Activated naive CD8-positive, alpha-beta T cell treated with anti-CD3 and anti-CD28 coated beads for 36 hours (primary cell): Measurements from ENCODE around the gene ITGAE. TPM values are rescaled to one million over a fixed set of nuclear protein-coding genes. Genes with fewer than 3 reads are reported as not detected.
A peak's percentile ranks its signal among the peaks of the same experiment; 100 is the strongest.

Experiments
- DNase-seq: peaks from one replicate; pipeline ENCODE4 v3.0.0; 2021
- H3K27ac Mint-ChIP-seq: one replicate; pipeline ENCODE4 v1.8.0; 2022; ENCODE audit warnings: mild to moderate bottlenecking, moderate library complexity, mixed read lengths
- H3K27me3 Mint-ChIP-seq: one replicate; pipeline ENCODE4 v1.8.0; 2022; ENCODE audit warnings: mild to moderate bottlenecking, mixed read lengths
- H3K36me3 Mint-ChIP-seq: one replicate; pipeline ENCODE4 v1.8.0; 2021; ENCODE audit warnings: mild to moderate bottlenecking, mixed read lengths
- H3K4me1 Mint-ChIP-seq: one replicate; pipeline ENCODE4 v1.8.0; 2021; ENCODE audit warnings: mixed read lengths
- H3K4me3 Mint-ChIP-seq: one replicate; pipeline ENCODE4 v1.8.0; 2022; ENCODE audit warnings: mild to moderate bottlenecking, moderate library complexity, mixed read lengths
- H3K9me3 Mint-ChIP-seq: one replicate; pipeline ENCODE4 v1.8.0; 2022; ENCODE audit warnings: mixed read lengths
- total RNA-seq, 2 experiments: library from RNA; stranded (reverse); gene quantifications; one replicate each; pipeline ENCODE4 v1.2.3, GENCODE V29; 2021

ITGAE gene
- total RNA-seq, 2 experiments from 2014 or later = 24.9 to 29.8 TPM

- Mint-ChIP-seq H3K4me3 (peak overlapping the region; percentile 50), H3K4me1 (peaks cover 42% of the 10 kb centered on the region)
- DNase-seq = no peak
Observed at GRCh38 chr17:3763777-3764170, 37.2 kb downstream of the ITGAE start.

GRCh38 chr17:3762922-3763776, 37.8 kb downstream of the ITGAE start:
- H3K4me1 Mint-ChIP-seq = peaks cover 36% of the 10 kb centered on the region
- DNase-seq = peak; percentile 66
- H3K4me3 Mint-ChIP-seq = peak overlapping the region; percentile 50
- peak overlapping the region; percentile 86 for H3K27ac Mint-ChIP-seq
- peaks cover 10% of the 10 kb centered on the region for H3K36me3 Mint-ChIP-seq
- peaks cover 5% of the 10 kb centered on the region for H3K27me3 Mint-ChIP-seq
- H3K9me3 Mint-ChIP-seq = peaks cover 9% of the 10 kb centered on the region

More at GRCh38 chr17:3763777-3764170, 37.2 kb downstream of the ITGAE start:
- Mint-ChIP-seq H3K9me3 (peaks cover 9% of the 10 kb centered on the region), H3K27ac (peak overlapping the region; percentile 86), H3K27me3 (peaks cover 9% of the 10 kb centered on the region), H3K36me3 (peaks cover 10% of the 10 kb centered on the region)

GRCh38 chr17:3761918-3762380, 39.0 kb downstream of the ITGAE start:
- Mint-ChIP-seq H3K27ac (no peak overlapping the region), H3K9me3 (peaks cover 8% of the 10 kb centered on the region), H3K27me3 (peaks cover 5% of the 10 kb centered on the region), H3K36me3 (peaks cover 6% of the 10 kb centered on the region), H3K4me3 (no peak overlapping the region), H3K4me1 (peaks cover 36% of the 10 kb centered on the region)
- DNase-seq = no peak

GRCh38 chr17:3761036-3761917, 39.7 kb downstream of the ITGAE start:
- Mint-ChIP-seq H3K27me3 (peaks cover 5% of the 10 kb centered on the region), H3K36me3 (peaks cover 4% of the 10 kb centered on the region), H3K4me1 (peaks cover 31% of the 10 kb centered on the region), H3K9me3 (peaks cover 6% of the 10 kb centered on the region), H3K4me3 (no peak overlapping the region), H3K27ac (no peak overlapping the region)
- DNase-seq = no peak

GRCh38 chr17:3759597-3760216, 41.3 kb downstream of the ITGAE start:
- Mint-ChIP-seq H3K4me3 (no peak overlapping the region), H3K27me3 (no peaks in the 10 kb centered on the region), H3K36me3 (peaks cover 4% of the 10 kb centered on the region), H3K9me3 (peaks cover 6% of the 10 kb centered on the region), H3K27ac (no peak overlapping the region), H3K4me1 (peaks cover 20% of the 10 kb centered on the region)
- DNase-seq = no peak

GRCh38 chr17:3755335-3756030, 45.5 kb downstream of the ITGAE start:
- H3K27ac Mint-ChIP-seq = peak overlapping the region; percentile 68
- no peak overlapping the region for H3K4me3 Mint-ChIP-seq
- DNase-seq = no peak
- peaks cover 16% of the 10 kb centered on the region for H3K4me1 Mint-ChIP-seq
- H3K27me3 Mint-ChIP-seq = no peaks in the 10 kb centered on the region
- peaks cover 4% of the 10 kb centered on the region for H3K36me3 Mint-ChIP-seq
- peaks cover 6% of the 10 kb centered on the region for H3K9me3 Mint-ChIP-seq

GRCh38 chr17:3754458-3755334, 46.3 kb downstream of the ITGAE start:
- DNase-seq = peak; percentile 78
- H3K27ac Mint-ChIP-seq = no peak overlapping the region
- H3K27me3 Mint-ChIP-seq = no peaks in the 10 kb centered on the region
- peaks cover 2% of the 10 kb centered on the region for H3K9me3 Mint-ChIP-seq
- H3K4me3 Mint-ChIP-seq = peak overlapping the region; percentile 32
- peaks cover 2% of the 10 kb centered on the region for H3K36me3 Mint-ChIP-seq
- H3K4me1 Mint-ChIP-seq = peaks cover 22% of the 10 kb centered on the region

GRCh38 chr17:3754066-3754457, 46.9 kb downstream of the ITGAE start:
- no peak overlapping the region for H3K4me3 Mint-ChIP-seq
- no peaks in the 10 kb centered on the region for H3K27me3 Mint-ChIP-seq
- no peak overlapping the region for H3K27ac Mint-ChIP-seq
- DNase-seq = no peak
- no peaks in the 10 kb centered on the region for H3K9me3 Mint-ChIP-seq
- H3K36me3 Mint-ChIP-seq = no peaks in the 10 kb centered on the region
- peaks cover 25% of the 10 kb centered on the region for H3K4me1 Mint-ChIP-seq

GRCh38 chr17:3753624-3754023, 47.4 kb downstream of the ITGAE start:
- H3K36me3 Mint-ChIP-seq = no peaks in the 10 kb centered on the region
- H3K4me1 Mint-ChIP-seq = peaks cover 29% of the 10 kb centered on the region
- no peak for DNase-seq
- H3K4me3 Mint-ChIP-seq = no peak overlapping the region
- H3K27ac Mint-ChIP-seq = no peak overlapping the region
- no peaks in the 10 kb centered on the region for H3K27me3 Mint-ChIP-seq
- H3K9me3 Mint-ChIP-seq = no peaks in the 10 kb centered on the region

- H3K4me1 Mint-ChIP-seq = peaks cover 30% of the 10 kb centered on the region
- H3K4me3 Mint-ChIP-seq = no peak overlapping the region
- no peaks in the 10 kb centered on the region for H3K27me3 Mint-ChIP-seq
- no peaks in the 10 kb centered on the region for H3K9me3 Mint-ChIP-seq
- no peak for DNase-seq
- no peak overlapping the region for H3K27ac Mint-ChIP-seq
- no peaks in the 10 kb centered on the region for H3K36me3 Mint-ChIP-seq
Observed at GRCh38 chr17:3751836-3752235, 49.2 kb downstream of the ITGAE start.

- peaks cover 30% of the 10 kb centered on the region for H3K4me1 Mint-ChIP-seq
- H3K27ac Mint-ChIP-seq = peak overlapping the region; percentile 64
- peak; percentile 52 for DNase-seq
- H3K36me3 Mint-ChIP-seq = no peaks in the 10 kb centered on the region
- peak overlapping the region; percentile 59 for H3K4me3 Mint-ChIP-seq
- H3K9me3 Mint-ChIP-seq = no peaks in the 10 kb centered on the region
- no peaks in the 10 kb centered on the region for H3K27me3 Mint-ChIP-seq
Observed at GRCh38 chr17:3750926-3751325, 50.1 kb downstream of the ITGAE start.

GRCh38 chr17:3750296-3750695, 50.7 kb downstream of the ITGAE start:
- Mint-ChIP-seq H3K4me1 (peaks cover 27% of the 10 kb centered on the region), H3K27ac (peak overlapping the region; percentile 64), H3K4me3 (no peak overlapping the region), H3K36me3 (no peaks in the 10 kb centered on the region), H3K27me3 (no peaks in the 10 kb centered on the region), H3K9me3 (no peaks in the 10 kb centered on the region)
- DNase-seq = no peak

- DNase-seq = no peak
- Mint-ChIP-seq H3K4me3 (no peak overlapping the region), H3K27ac (no peak overlapping the region), H3K36me3 (no peaks in the 10 kb centered on the region), H3K27me3 (no peaks in the 10 kb centered on the region), H3K9me3 (no peaks in the 10 kb centered on the region), H3K4me1 (peaks cover 27% of the 10 kb centered on the region)
Observed at GRCh38 chr17:3748576-3748975, 52.4 kb downstream of the ITGAE start.

GRCh38 chr17:3747805-3748204, 53.2 kb downstream of the ITGAE start:
- H3K27ac Mint-ChIP-seq = no peak overlapping the region

More at GRCh38 chr17:3747805-3748204, 53.2 kb downstream of the ITGAE start:
- no peaks in the 10 kb centered on the region for H3K36me3 Mint-ChIP-seq
- no peaks in the 10 kb centered on the region for H3K9me3 Mint-ChIP-seq
- no peaks in the 10 kb centered on the region for H3K27me3 Mint-ChIP-seq
- DNase-seq = no peak
- no peak overlapping the region for H3K4me3 Mint-ChIP-seq
- peaks cover 27% of the 10 kb centered on the region for H3K4me1 Mint-ChIP-seq
